HG02678 (cell line): ENCODE data around the gene LRRD1.
"Not testable (repeated sequence)": the region's sequence is repeated elsewhere in the genome, so short reads cannot be mapped to it uniquely, and the experiment has no call there.

Experiments
- ATAC-seq: cut with Tn5 transposase; IDR thresholded peaks from one replicate; pipeline ENCODE4 v1.9.1; 2021; ENCODE audit warnings: mild to moderate bottlenecking, moderate library complexity; ENCODE audit not compliant: unreplicated experiment

The LRRD1 gene

DNA sequence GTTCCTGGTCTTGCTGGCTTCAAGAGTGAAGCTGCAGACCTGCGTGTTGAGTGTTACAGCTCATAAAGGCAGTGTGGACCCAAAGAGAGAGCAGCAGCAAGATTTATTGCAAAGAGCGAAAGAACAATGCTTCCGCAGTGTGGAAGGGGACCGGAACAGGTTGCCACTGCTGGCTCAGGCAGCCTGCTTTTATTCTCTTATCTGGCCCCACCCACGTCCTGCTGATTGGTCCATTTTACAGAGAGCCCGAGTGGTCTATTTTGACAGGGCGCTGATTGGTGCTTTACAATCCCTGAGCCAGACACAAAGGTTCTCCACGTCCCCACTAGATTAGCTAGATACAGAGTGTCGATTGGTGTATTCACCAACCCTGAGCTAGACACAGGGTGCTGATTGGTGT, 36.2 kb downstream of the LRRD1 start:
- ATAC-seq, result not testable (repeated sequence)

DNA sequence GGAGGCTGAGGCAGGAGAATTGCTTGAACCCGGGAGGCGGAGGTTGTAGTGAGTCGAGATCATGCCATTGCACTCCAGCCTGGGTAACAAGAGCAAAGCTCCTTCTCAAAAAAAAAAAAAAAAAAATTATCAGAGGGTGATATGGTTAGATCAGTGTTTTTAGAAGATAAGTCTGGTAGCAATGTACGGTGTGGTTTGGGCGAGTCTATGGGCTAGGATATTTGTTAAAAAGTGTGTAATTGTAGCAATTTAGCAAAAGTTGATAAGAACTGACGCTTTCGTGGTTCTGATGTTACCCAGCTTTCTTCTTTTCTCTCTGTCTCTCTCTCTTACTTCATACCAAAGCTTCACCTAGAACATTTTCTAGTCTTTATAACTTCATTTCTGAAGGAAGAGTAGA, 37.8 kb downstream of the LRRD1 start:
- ATAC-seq, result no peak

DNA sequence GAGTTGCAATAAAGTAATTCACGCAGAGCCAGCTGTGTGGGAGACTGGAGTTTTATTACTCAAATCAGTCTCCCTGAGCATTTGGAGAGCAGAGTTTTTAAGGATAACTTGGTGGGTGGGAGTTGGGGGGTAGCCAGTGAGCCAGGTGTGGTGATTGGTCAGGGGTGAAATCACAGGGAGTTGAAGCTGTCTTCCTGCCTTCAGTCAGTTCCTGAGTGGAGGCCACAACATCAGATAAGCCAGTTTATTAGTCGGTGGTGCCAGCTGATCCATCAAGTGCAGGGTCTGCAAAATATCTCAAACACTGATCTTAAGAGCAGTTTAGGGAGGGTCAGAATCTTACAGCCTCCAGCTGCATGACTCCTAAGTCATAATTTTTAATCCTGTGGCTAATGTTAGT, 41.4 kb downstream of the LRRD1 start:
- ATAC-seq, result no peak

DNA sequence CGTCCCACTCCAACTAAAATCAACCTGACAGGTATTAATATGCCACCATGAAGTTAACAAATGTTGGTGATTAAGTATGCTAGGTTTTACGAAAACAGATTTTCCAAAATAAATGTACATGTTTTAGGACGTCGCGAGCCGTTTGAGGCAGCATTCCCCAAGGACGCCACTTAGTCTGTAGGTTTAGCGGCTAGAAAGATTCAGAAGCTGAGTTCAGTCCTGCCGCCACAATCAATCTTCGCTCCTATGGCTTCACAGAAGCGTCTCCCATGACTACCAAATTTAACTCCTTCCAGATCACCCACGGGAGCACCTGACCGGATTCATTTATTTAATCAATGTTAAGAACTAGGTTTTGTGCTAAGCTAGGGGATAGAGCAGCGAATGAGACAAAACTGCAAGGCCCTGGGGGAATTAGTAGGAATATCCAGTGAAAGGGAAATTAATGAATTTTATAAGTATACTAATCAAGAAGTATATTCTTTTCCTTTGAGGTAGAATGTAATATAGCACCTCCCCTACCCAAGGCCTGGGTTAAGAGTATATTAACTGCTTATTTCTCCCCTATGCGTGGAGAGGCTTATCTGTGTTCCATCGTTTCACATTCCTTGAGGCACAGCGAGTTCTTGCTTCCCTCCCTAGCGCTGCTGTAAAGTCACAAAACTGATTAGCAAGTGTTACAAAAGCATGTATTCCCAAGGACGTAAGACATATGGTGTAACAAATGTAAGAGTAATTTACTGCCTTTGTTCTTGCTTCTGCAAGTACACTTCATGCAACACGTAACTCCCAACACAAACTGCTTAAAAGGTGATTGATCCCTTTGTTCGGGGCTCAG, 43.7 kb downstream of the LRRD1 start:
- no peak for ATAC-seq

DNA sequence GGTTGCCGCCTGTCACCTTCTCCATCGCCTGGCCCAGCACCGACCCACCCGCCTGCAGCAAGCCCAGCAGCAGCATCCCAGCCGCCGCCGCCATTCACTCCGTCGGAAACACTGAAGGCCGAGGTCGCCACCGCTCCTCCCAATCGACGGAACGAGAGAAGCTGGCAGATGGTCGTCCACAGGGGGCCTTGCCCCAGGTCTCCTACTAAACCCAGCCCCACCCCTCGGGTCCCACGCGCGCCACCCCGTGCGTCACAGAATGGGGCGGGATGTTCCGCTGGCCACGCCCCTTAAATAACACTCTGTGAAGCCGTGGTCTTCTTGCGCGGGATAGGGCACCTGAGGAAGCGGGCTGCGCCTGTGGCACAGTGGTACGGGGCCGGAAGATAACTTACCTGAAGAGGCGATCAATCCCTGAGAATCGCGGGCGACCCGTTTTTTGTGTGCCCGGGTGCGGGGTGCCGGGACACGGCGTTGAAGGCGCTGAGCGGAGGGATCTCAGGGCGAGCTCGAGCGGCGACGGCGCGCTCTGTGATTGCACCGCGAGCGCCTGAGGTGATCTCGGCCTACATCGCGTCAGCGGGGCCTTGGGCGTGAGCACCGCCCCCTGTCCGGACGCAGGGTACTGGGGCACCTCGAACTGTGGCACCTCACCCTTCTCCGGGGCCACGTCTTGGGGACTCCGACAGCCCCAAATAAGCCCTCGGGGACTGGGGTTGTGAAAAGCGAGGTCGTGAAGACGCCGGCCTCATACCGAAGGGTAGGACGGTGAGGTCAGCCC, 44.5 kb downstream of the LRRD1 start, which contains the start of gene CYP51A1:
TSS of gene CYP51A1 (minus strand) at position 207 of the 781 bp plus-strand sequence. CDS start at position 94, 113 bp downstream.
- ATAC-seq, result peak; percentile 88

DNA sequence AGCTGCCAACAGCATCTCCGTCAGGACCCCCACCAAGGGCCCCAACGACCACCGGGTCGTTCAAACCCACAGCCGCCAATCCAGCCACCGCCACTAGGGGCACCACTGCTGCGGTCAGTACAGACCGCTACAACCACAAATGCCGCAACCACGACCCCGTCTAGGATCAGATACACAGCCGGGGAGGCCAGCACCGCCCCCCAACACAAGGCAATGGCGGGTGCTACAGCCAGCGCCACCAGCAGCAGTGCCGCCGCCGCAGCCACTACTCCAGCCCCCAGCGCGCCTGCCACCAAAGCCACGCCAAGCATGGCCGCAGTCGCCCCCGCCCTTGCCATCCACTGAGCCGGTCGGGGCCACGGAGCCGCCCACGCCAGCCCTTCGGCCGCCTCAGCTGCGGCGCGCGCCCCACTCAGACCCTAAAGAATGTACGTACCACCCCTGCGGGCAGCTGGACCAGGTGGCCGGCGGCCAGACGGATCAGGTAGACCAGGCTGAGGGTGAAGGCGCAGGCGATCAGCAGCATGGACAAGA, 45.1 kb downstream of the LRRD1 start:
- ATAC-seq, result peak; percentile 27

DNA sequence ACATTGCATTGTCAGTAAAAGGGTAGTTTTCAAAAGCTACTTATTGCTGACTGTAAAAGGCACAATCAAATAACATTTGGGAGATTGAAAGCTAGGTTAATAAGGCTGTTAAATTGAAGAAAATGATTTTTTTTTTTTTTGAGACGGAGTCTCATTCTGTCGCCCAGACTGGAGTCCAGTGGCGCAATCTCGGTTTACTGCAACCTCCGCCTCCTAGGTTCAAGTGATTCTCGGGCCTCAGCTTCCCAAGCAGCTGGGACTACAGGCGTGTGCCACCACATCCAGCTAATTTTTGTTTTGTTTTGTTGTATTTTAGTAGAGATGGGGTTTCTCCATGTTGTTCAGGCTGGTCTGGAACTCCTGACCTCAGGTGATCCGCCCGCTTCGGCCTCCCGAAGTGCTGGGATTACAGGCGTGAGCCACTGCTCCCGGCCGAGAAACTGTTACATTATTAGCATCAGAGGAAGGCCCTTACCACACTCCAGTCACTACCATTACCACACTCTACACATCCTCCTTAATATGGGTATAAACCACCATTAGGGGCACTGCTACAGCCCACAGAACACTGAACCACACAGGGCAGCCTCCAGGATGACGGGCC, 45.7 kb downstream of the LRRD1 start:
- peak; percentile 24 for ATAC-seq

DNA sequence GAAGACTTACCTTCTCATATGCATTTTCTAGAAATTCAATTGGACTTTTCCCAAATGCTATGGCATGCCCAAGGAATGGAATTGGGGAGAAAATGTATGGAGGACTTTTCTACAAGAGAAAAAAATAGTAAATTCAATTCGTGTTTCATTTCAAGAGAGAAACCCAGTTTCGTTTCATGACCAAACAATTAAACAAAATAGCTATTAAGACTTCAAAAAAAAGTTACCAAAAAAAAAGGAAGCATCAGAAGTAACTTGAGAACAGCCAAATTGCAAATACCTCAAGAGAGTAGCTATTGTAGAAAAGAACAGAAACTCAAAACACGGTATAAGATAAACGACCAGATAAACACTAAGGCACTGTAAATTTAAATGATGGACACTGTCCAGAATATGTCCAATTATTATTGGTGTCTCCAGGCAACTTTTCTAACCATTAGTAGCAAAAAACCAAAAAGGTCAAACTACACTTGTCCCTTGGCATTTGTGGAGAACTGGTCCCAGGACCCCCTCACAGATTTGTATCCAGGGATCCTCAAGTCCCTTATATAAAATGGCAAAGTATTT, 47.1 kb downstream of the LRRD1 start:
- no peak for ATAC-seq

DNA sequence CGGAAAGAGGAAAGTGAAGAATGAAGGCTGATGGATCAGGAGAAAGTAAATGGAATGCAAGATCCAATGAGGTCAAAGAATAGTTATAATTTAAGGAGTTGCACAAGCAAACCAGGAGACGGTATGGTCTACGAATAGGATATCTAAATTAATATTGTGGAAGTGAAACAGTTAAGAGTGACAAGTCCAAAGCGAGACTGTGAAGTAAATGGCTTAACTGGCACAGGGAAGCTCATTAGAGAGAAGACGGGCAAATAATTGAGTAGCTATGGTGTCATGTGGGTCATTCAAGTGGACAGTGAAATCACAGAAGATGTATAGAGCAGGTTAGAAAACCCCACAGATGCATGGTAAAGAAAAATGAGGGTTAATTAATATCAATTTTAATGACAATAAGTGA, 47.8 kb downstream of the LRRD1 start:
- ATAC-seq, result no peak

DNA sequence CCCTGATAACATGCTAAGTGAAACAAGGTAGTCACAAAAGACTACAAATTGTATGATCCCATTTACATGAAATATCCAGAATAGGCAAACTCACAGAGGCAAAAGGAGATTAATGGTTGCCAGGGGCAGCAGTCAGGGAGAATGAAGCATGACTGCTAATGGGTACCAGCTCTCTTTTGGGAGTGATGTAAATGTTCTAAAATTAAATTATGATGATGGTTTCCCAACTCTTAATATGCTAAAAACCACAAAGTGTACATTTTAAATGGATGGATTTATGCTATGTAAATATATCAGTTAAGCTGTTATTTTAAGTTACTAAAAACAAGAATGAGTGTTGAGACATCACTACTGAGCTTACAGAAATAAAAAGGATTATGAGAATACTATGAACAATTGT, 57.3 kb downstream of the LRRD1 start:
- no peak for ATAC-seq

DNA sequence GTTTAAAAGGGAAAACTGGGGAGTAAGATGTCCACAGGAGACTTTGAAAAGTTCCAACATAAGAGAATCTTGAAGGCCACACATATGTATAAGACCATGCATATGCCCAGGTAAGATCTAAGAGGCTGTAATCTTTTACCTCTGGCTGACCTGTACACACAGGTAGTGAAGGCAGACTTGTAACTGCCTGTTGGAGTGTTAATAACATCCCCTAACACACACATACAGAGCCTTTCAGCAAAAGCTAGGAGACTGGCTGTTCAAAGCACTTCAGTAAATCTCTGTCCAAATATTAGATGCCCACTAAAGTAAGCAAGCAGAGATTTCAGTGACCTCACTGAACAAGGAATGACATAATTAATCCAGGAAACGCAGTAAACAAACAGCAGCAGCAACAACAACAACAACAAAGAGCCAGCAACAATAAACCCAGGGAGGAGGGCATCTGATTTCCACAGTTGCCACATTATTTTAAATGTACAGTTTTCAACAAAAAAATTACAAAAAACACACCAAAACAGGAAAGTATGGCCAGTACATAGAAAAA, 59.7 kb downstream of the LRRD1 start:
- ATAC-seq, result no peak

DNA sequence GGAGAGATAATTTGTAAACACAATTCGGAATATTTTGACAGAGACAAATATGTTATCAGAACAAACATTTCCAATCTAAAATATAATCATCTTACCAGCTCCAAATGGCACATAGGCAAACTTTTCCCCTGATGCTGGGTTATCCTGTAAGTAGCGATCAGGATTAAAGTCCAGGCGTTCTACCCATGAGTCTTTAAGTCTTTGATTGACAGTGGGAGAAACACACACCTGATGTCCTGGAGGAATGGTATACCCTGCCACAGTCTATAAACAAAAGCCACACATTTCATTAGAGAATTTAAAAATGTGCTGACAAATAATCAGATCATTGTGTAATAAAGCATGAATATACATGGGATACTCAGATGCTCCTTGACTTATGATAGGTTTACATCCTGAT, 62.0 kb downstream of the LRRD1 start:
- no peak for ATAC-seq

DNA sequence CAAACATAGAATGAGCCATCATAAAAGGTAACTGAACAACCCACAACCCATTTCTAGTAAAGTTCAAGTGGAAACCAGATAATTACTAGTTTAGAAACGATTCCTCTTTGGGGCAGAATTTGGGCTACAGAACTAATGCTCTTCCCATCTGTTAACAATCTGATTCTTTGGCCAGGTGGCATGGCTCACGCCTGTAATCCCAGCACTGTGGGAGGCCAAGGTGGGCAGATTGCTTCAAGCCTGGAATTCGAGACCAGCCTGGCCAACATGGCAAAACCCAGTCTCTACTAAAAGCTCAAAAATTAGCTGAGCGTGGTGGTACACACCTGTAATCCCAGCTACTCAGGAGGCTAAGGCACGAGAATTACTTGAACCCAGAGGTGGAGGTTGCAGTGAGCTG, 63.1 kb downstream of the LRRD1 start:
- ATAC-seq, result no peak

DNA sequence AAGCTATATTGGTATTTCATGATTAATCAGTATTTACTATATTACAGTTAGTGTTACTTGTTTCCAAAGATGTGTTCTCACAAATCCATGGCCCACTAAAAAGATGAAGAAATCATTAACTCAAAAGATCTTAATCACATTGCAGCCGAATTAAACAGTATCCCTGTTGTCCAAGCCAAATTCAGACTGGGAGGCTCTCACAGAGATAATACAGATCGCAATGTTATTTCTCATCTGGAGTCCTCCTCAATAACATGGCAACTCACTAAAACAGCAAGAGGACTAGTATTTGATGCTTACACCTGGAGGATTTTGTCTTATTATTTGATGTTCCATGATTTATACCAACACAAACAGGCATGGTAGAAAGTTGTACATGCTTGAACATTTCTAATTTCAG, 68.1 kb downstream of the LRRD1 start:
- ATAC-seq, result no peak

DNA sequence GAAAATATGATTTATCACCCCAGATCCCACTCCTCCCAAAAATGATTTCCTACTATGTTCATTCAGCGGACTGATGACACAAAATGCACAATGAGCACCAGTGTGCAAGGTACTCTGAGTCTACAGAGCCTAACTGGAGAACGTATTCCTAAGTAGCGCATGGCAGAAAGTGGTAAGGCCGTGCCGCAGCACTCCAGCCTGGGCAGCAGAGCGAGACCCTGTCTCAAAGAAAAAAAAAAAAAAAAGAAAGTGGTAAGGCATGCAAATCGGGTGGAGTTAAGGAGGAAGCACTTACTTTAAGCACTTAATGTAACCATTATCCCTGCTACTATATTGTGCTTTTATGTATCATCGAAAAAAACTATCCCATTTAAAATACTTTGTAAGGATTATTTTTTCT, 70.1 kb downstream of the LRRD1 start:
- ATAC-seq, result no peak

DNA sequence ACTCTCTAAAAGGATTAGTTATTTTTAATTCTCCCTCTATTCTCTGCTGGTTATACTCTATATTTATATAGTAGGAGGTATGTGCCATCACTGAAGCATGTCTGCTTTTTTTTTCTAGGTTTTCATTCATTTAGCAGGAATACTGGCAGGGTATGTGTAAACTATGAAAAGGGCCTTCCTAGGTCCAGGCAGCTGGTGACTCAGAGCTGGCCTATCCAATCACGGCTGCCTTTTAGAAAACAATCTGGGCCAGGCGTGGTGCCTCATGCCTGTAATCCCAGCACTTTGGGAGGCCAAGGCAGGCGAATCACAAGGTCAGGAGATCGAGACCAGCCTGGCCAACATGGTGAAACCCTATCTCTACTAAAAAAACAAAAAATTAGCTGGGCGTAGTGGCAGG, 76.1 kb downstream of the LRRD1 start:
- not testable (repeated sequence) for ATAC-seq

DNA sequence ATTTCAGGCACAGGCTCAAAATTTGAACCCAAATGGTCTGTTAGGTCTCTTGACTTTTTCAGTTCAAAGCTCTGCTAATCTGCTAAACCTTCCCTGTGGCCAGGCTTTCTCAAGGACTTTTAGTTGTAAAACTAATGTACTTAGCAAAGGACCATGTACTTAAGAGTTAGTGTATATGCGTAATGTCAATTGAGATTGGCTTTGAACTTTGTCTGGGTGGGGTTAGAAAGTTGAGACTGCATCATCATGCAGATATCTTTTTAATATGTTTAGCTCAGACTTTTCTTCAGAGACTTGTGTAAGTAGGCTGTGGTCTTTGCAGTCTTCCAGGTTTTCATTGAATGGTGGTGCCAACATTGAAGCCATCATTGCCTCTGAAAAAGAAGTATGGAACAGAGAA, 78.4 kb downstream of the LRRD1 start:
- no peak for ATAC-seq

DNA sequence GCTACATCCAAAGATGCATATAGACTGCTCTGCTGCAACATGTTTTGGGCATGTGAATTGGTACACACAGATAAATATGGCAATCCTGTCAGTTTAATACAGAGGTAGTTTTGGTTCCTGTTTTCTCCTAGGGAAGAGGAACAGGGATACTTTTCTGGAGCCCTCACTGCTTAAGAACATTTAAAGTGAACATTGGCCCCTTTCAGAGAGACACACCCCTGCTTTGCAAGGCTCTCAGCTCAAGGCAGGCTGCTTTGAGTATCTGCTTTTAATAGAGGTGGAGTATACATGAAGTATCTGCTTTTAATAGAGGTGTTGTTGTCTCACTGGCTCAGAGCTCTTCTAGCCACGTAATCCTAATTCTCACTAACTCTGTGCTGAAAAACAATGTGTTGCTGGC, 83.6 kb downstream of the LRRD1 start:
- no peak for ATAC-seq
